Breast epithelium (tissue), 4 donors: ENCODE data around the gene HSD17B2. TPM values are rescaled to one million over a fixed set of nuclear protein-coding genes. Genes with fewer than 3 reads are reported as not detected.

Experiments used
- DNase-seq, 2 donors: peaks; one replicate each; pipeline ENCODE4 v3.0.0-alpha.2; 2019; ENCODE audit warnings: low spot score in 2 of 2
- H3K27ac ChIP-seq, 2 donors: fragments of 200-600 bp; sonication (generic) in 1 of 2; one replicate each; pipeline ENCODE4 v1.5.1; 2016 to 2019; ENCODE audit warnings: mild to moderate bottlenecking in 1 of 2
- H3K27me3 ChIP-seq, 2 donors: fragments of 200-600 bp; sonication (generic) in 1 of 2; one replicate each; pipeline versions ENCODE4 v1.5.1 to v1.6.0; 2017 to 2019; ENCODE audit warnings: control low read depth in 1 of 2, mild to moderate bottlenecking in 1 of 2
- H3K36me3 ChIP-seq: fragments of 200-600 bp; one replicate; pipeline ENCODE4 v1.5.1; 2019
- H3K4me1 ChIP-seq, 2 donors: fragments of 200-600 bp; sonication (generic); one replicate each; pipeline ENCODE4 v1.5.1; 2016 to 2019; ENCODE audit warnings: control low read depth in 1 of 2
- H3K4me3 ChIP-seq, 3 donors: fragments of 200-600 bp; sonication (generic); 1 replicate in 2 of 3; 2 replicates in 1 of 3; pipeline ENCODE4 v1.5.1; 2016 to 2019; ENCODE audit warnings: mild to moderate bottlenecking in 3 of 3, moderate library complexity in 2 of 3
- H3K9me3 ChIP-seq, 2 donors: fragments of 200-600 bp; sonication (generic) in 1 of 2; one replicate each; pipeline ENCODE4 v1.5.1; 2016 to 2019; ENCODE audit warnings: control low read depth in 1 of 2
- CTCF ChIP-seq, 3 donors: fragments of 450-650 bp; IDR thresholded peaks; one replicate each; pipeline ENCODE4 v1.5.1; 2016 to 2017; ENCODE audit warnings: antibody characterized with exemption in 3 of 3, mild to moderate bottlenecking in 3 of 3, moderate library complexity in 3 of 3
- POLR2A ChIP-seq: fragments of 450-650 bp; IDR thresholded peaks from one replicate; pipeline ENCODE4 v1.6.1; 2016; ENCODE audit warnings: antibody characterized with exemption, mild to moderate bottlenecking, moderate library complexity
- POLR2AphosphoS5 ChIP-seq, 3 donors: sonication (generic); formaldehyde crosslinking; IDR thresholded peaks; one replicate each; pipeline ENCODE4 v1.6.1; 2017; ENCODE audit warnings: antibody characterized with exemption in 3 of 3
- intact Hi-C: fragments of 100-400 bp; cut with DNase I; formaldehyde crosslinking; loops from one replicate; pipeline ENCODE4 v1.15.1; 2023; ENCODE audit warnings: low total_unique reads
- total RNA-seq, 3 donors: library from RNA; depleted of rRNA; stranded (reverse); fragments of >200 nt; gene quantifications; one replicate each; pipeline ENCODE4 v1.1.0, GENCODE V29; 2016

Gene HSD17B2
- total RNA-seq, 3 donors from 2014 or later = 4.5 to 8.8 TPM; not detected in 1

DNA sequence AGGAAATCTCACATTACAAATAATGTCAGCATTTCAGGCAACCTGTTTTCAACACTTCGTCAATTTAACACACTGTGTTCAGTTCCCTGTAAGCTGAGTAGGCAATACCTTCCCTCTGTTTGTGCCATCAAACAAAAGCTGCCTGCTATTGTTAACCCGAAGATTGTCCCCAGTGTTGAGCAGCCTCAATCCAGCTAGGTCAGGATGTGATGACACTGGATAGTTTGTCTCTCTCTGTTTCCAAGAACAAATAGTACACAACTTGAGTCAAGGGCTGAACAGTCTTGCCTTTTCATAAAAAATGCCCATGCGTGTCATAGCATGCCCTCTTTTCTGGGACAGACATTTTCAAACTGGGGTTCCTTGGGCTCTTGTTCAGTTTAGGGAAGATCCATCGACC is 36.4 kb downstream of the HSD17B2 start:
- Histone ChIP-seq H3K9me3 (no peaks in the 10 kb centered on the region), H3K4me3 (peak overlapping the region in 1 of 3 donors; percentile 10), H3K27me3 (no peaks in the 10 kb centered on the region), H3K27ac (peak overlapping the region; percentile 75 to 76), H3K36me3 (no peaks in the 10 kb centered on the region), H3K4me1 (no peaks in the 10 kb centered on the region)
- TF ChIP-seq CTCF (IDR thresholded peaks at IDR 0.05) (no peak), POLR2AphosphoS5 (IDR thresholded peaks at IDR 0.05) (no peak), POLR2A (no peak)
- intact Hi-C loops = no loop called here
- no peak for DNase-seq

DNA sequence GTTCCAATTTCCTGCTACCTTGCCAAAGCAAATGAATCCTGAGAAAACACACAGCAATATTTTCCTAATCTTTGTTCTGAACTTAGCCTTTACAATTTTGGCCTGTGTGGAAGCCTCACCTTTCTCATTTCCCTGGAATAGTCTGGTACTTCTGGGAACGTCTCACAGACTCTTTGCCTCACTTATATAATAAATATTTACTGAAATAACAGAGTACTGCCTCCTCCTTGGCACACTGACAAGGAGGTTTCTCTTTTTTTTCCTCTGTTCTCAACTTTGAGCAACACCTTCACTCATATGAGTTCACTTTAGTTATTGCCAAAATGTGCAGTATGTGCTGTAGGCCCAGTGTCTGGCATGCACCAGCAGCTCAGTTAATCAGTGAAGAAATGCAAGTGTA is 37.3 kb downstream of the HSD17B2 start:
- Histone ChIP-seq H3K4me1 (no peaks in the 10 kb centered on the region), H3K9me3 (no peaks in the 10 kb centered on the region), H3K27me3 (no peaks in the 10 kb centered on the region), H3K27ac (peak overlapping the region; percentile 75 to 76), H3K36me3 (no peaks in the 10 kb centered on the region), H3K4me3 (peak overlapping the region in 1 of 3 donors; percentile 16)
- TF ChIP-seq CTCF (IDR thresholded peaks at IDR 0.05) (no peak), POLR2AphosphoS5 (IDR thresholded peaks at IDR 0.05) (no peak), POLR2A (no peak)
- intact Hi-C loops = no loop called here
- DNase-seq = no peak

GRCh38 chr16:82074019-82074558 is 39.0 kb downstream of the HSD17B2 start:
- Histone ChIP-seq H3K27me3 (no peaks in the 10 kb centered on the region), H3K27ac (no peak overlapping the region), H3K4me1 (no peaks in the 10 kb centered on the region), H3K4me3 (no peak overlapping the region), H3K9me3 (peaks cover 0 to 9% of the 10 kb centered on the region in 2 donors), H3K36me3 (no peaks in the 10 kb centered on the region)
- no peak for DNase-seq
- intact Hi-C loops = no loop called here
- TF ChIP-seq CTCF (IDR thresholded peaks at IDR 0.05) (no peak), POLR2AphosphoS5 (IDR thresholded peaks at IDR 0.05) (no peak), POLR2A (no peak)

DNA sequence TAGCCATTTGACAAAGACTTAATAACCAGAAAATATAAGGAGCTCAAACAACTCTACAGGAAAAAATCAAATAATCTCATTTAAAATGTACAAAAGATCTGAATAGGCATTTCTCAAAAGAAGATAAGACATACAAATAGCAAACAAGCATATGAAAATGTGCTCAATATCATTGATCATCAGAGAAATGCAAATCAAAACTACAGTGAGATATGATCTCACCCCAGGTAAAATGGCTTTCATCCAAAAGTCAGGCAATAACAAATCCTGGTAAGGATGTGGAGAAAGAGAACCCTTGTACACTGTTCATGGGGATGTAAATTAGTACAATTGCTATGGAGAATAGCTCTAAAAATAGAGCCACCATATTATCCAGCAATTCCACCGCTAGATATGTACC is 43.1 kb downstream of the HSD17B2 start:
- TF ChIP-seq POLR2AphosphoS5 (IDR thresholded peaks at IDR 0.05) (no peak), POLR2A (no peak)
- Histone ChIP-seq H3K27me3 (no peaks in the 10 kb centered on the region), H3K4me1 (no peaks in the 10 kb centered on the region), H3K27ac (no peak overlapping the region), H3K36me3 (no peaks in the 10 kb centered on the region), H3K4me3 (no peak overlapping the region), H3K9me3 (peaks cover 0 to 16% of the 10 kb centered on the region in 2 donors)
- intact Hi-C loops = no loop called here
- DNase-seq = no peak

DNA sequence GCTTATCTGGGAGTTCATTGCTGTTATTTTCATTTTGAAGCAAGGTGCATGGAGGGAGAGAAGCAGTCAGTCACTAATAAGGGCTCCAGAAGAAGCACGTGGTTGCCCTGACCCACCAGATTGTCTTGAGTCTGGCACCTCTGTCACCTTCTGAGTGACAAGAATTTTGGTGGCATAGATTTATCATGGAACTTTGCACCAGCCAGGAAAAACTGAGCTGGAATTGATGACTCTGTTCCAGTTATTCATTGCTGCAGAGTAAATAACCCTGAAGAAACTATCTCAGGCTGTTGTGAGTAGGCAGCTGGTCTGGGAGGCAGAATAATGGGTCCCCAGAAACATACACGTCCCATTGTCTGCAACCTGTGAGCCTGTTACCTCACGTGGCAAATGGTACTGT is 44.8 kb downstream of the HSD17B2 start:
- no peaks in the 10 kb centered on the region for H3K36me3 ChIP-seq
- H3K4me3 ChIP-seq = no peak overlapping the region
- TF ChIP-seq CTCF (IDR thresholded peaks at IDR 0.05) (no peak), POLR2A (no peak), POLR2AphosphoS5 (IDR thresholded peaks at IDR 0.05) (no peak)
- H3K9me3 ChIP-seq = peaks cover 0 to 16% of the 10 kb centered on the region in 2 donors
- no peak for DNase-seq
- H3K27ac ChIP-seq = no peak overlapping the region
- no peaks in the 10 kb centered on the region for H3K4me1 ChIP-seq
- intact Hi-C loops = no loop called here
- no peaks in the 10 kb centered on the region for H3K27me3 ChIP-seq

DNA sequence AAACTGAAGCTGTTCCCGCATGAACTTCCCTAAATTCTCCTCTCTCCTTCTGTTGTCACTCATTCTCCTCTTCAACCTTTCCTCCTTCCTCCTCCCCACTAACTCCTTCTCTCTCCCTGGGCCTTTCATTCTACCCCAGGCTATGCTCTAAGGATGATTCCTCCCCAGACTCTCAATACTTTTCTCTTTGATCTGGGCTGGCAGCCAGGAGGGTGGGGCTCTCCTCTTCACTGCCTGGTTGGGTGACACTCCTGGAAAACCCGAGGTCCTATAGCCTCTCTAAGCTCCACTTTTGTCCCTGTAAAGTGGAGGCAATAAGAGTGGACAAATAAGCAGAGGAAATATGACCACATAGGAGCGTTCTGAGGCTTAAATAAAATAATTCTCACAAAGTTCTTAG is 46.2 kb downstream of the HSD17B2 start:
- Histone ChIP-seq H3K4me1 (no peaks in the 10 kb centered on the region), H3K9me3 (peaks cover 0 to 16% of the 10 kb centered on the region in 2 donors), H3K27ac (no peak overlapping the region), H3K4me3 (no peak overlapping the region), H3K36me3 (no peaks in the 10 kb centered on the region), H3K27me3 (no peaks in the 10 kb centered on the region)
- TF ChIP-seq POLR2A (no peak), CTCF (IDR thresholded peaks at IDR 0.05) (no peak), POLR2AphosphoS5 (IDR thresholded peaks at IDR 0.05) (no peak)
- intact Hi-C loops = no loop called here
- no peak for DNase-seq
